HUES64 (cell line): ENCODE data around the gene GPR152.
"Not testable (repeated sequence)": the region's sequence is repeated elsewhere in the genome, so short reads cannot be mapped to it uniquely, and the experiment has no call there.

Experiments used
- H3K27ac ChIP-seq: 2 replicates; pipeline ENCODE4 v1.7.0; 2013; ENCODE audit warnings: low read depth, low read length, inconsistent platforms
- H3K27me3 ChIP-seq: 2 replicates; pipeline ENCODE4 v1.6.1; 2013; ENCODE audit warnings: mild to moderate bottlenecking, low read length; ENCODE audit not compliant: insufficient read depth
- H3K36me3 ChIP-seq: 2 replicates; pipeline ENCODE4 v1.6.1; 2013; ENCODE audit warnings: mild to moderate bottlenecking, low read length; ENCODE audit not compliant: insufficient read depth
- H3K4me1 ChIP-seq: 2 replicates; pipeline ENCODE4 v1.6.1; 2013; ENCODE audit warnings: mild to moderate bottlenecking, low read length, moderate library complexity; ENCODE audit not compliant: insufficient read depth
- H3K4me3 ChIP-seq: 2 replicates; pipeline ENCODE4 v1.5.1; 2013; ENCODE audit warnings: mild to moderate bottlenecking, low read length, moderate library complexity
- H3K9ac ChIP-seq: 2 replicates; pipeline ENCODE4 v1.6.1; 2013; ENCODE audit warnings: mild to moderate bottlenecking, low read depth, low read length
- H3K9me3 ChIP-seq: 2 replicates; pipeline ENCODE4 v1.6.1; 2013; ENCODE audit warnings: low read depth, low read length; ENCODE audit not compliant: insufficient read depth
- WGBS: fragments of 150-250, 120-280 bp; methylation state at CpG from one replicate; pipeline ENCODE4 v1.1.7; 2013; ENCODE audit warnings: missing lambda C conversion rate; 5-methylcytosine and 5-hydroxymethylcytosine counted together

The GPR152 gene

GRCh38 chr11:67468759-67469507 is 16.4 kb upstream of the GPR152 start, which contains the start of gene TMEM134:
TMEM134 (minus strand) TSS chr11:67469251; CDS start chr11:67469192, 59 bp downstream.
- Histone ChIP-seq H3K9ac (peak within 1 kb of the TSS; percentile 77), H3K4me3 (peak within 1 kb of the TSS; percentile 93), H3K27me3 (no peaks in the 10 kb centered on the region), H3K36me3 (no peaks in the 10 kb centered on the region), H3K9me3 (no peaks in the 10 kb centered on the region), H3K27ac (peak within 1 kb of the TSS; percentile 58; the same call in 1 of the 2 replicates), H3K4me1 (peaks cover 5% of the 10 kb centered on the region)
- under 1% methylated on average over 76 of the region's 76 CpGs for WGBS

DNA sequence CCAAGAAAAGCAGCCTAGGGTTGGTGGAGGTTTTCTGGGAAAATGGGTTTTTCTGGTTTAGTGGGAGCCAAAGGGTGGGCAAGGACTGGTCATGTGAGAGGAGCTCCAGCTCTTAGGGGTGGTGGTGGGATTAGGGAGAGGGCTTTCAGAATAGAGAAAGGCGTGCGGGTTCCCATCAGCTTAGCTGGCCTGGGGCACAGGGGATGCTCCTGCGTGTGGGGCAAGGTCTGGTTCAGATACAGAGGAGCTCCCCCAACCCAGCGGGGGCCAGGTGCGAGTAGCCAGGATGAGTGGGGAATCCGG is 15.9 kb upstream of the GPR152 start:
- Histone ChIP-seq H3K9ac (peak overlapping the region; percentile 77), H3K4me1 (peaks cover 5% of the 10 kb centered on the region), H3K27ac (peak overlapping the region; percentile 58; the same call in 1 of the 2 replicates), H3K9me3 (no peaks in the 10 kb centered on the region), H3K27me3 (no peaks in the 10 kb centered on the region), H3K36me3 (no peaks in the 10 kb centered on the region), H3K4me3 (peak overlapping the region; percentile 93)
- WGBS, result 9% methylated on average over 6 of the region's 6 CpGs

DNA sequence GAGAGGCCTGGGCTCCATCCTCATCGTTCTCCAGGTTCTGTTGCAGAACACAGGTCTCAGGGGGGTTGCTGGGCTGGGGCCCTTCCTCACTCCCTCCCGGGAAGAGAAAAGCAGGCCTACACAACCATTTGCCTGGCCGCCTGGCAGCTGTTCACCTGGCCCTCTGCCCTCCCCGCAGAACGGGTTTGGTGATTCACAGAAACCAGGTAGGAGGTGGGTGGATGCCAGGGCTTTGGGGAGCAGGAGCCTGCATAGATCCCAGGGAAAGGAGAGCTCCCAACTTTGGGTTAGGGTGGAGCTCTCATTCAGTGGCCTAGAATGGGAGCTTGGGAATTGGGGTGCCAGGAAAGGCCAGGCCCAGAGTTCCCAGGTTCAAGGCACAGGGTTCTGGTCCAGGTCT is 15.5 kb upstream of the GPR152 start:
- peak overlapping the region; percentile 93 for H3K4me3 ChIP-seq
- peak overlapping the region; percentile 77; the same call in 1 of the 2 replicates for H3K9ac ChIP-seq
- no peaks in the 10 kb centered on the region for H3K9me3 ChIP-seq
- H3K4me1 ChIP-seq, result peaks cover 5% of the 10 kb centered on the region
- no peaks in the 10 kb centered on the region for H3K27me3 ChIP-seq
- WGBS, result 78% methylated on average over 5 of the region's 5 CpGs
- H3K27ac ChIP-seq, result no peak overlapping the region
- H3K36me3 ChIP-seq, result no peaks in the 10 kb centered on the region

- 77% methylated on average over 11 of the region's 11 CpGs for WGBS
- no peaks in the 10 kb centered on the region for H3K27me3 ChIP-seq
- H3K36me3 ChIP-seq, result no peaks in the 10 kb centered on the region
- H3K9me3 ChIP-seq, result no peaks in the 10 kb centered on the region
- peak overlapping the region; percentile 93; the same call in 1 of the 2 replicates for H3K4me3 ChIP-seq
- peaks cover 5% of the 10 kb centered on the region for H3K4me1 ChIP-seq
- no peak overlapping the region for H3K27ac ChIP-seq
- no peak overlapping the region for H3K9ac ChIP-seq
Observed at GRCh38 chr11:67466962-67467771, 14.6 kb upstream of the GPR152 start.

- Histone ChIP-seq H3K27me3 (no peaks in the 10 kb centered on the region), H3K36me3 (no peaks in the 10 kb centered on the region), H3K9me3 (no peaks in the 10 kb centered on the region), H3K27ac (no peak overlapping the region), H3K9ac (no peak overlapping the region), H3K4me3 (no peak overlapping the region), H3K4me1 (peaks cover 5% of the 10 kb centered on the region)
- WGBS, result 93% methylated on average over 5 of the region's 5 CpGs
Observed at GRCh38 chr11:67466367-67466766, 13.8 kb upstream of the GPR152 start.

DNA sequence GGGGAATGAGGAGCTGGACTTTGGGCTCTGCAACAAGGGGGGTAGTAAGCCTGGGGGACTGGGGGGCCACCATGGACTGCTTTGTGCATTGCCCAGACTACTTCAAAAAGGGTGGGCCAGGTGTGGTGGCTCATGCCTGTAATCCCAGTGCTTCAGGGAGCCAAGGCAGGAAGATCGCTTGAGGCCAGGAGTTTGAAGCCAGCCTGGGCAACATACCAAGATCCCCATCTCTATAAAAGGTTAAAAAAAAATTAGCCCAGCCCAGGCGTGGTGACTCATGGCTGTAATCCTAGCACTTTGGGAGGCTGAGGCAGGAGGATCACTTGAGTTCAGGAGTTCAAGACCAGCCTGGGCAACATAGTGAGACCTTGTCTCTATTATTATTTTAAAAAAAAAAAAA is 13.0 kb upstream of the GPR152 start:
- H3K9ac ChIP-seq, H3K27me3 ChIP-seq, H3K4me1 ChIP-seq, H3K9me3 ChIP-seq, H3K36me3 ChIP-seq: not testable (repeated sequence)
- WGBS, result 89% methylated on average over 2 of the region's 2 CpGs
- Histone ChIP-seq H3K27ac (peak overlapping the region; percentile 92; the same call in 1 of the 2 replicates), H3K4me3 (peak overlapping the region; percentile 90)

- Histone ChIP-seq H3K9me3 (no peaks in the 10 kb centered on the region), H3K36me3 (no peaks in the 10 kb centered on the region), H3K27ac (peak overlapping the region; percentile 92), H3K9ac (peak overlapping the region; percentile 91), H3K27me3 (no peaks in the 10 kb centered on the region), H3K4me1 (peaks cover 5% of the 10 kb centered on the region), H3K4me3 (peak overlapping the region; percentile 90)
- 46% methylated on average over 3 of the region's 3 CpGs for WGBS
Observed at GRCh38 chr11:67465189-67465510, 12.6 kb upstream of the GPR152 start.

GRCh38 chr11:67464411-67465188 is 12.1 kb upstream of the GPR152 start:
- Histone ChIP-seq H3K27ac (peak overlapping the region; percentile 92), H3K9ac (peak overlapping the region; percentile 91), H3K36me3 (no peaks in the 10 kb centered on the region), H3K4me1 (peaks cover 5% of the 10 kb centered on the region), H3K27me3 (no peaks in the 10 kb centered on the region), H3K4me3 (peak overlapping the region; percentile 90), H3K9me3 (no peaks in the 10 kb centered on the region)
- 12% methylated on average over 54 of the region's 56 CpGs for WGBS

- Histone ChIP-seq H3K36me3 (no peaks in the 10 kb centered on the region), H3K4me3 (peak overlapping the region; percentile 90), H3K4me1 (peaks cover 5% of the 10 kb centered on the region), H3K27me3 (no peaks in the 10 kb centered on the region), H3K9ac (peak overlapping the region; percentile 39), H3K9me3 (no peaks in the 10 kb centered on the region), H3K27ac (no peak overlapping the region)
- WGBS, result 83% methylated on average over 20 of the region's 20 CpGs
Observed at GRCh38 chr11:67463680-67464410, 11.3 kb upstream of the GPR152 start.

DNA sequence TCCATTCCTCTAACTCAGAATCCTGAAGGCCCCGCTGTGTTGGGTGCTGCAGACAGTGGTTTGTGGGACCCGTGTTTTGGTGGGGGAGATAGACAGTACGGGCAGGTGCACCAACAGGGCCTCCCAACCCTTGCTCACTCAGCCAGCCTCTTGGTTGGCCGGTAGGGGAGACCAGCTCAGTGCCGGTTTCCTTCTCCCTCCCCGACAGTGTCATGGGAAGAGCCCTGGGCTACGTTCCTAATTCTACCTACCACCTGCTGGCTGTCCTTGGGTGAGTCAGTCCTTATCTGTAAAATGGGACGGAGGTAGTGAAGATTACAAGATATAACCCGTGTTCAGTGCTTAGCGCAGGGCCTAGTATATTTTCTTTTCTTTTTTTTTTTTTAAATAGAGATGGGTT is 10.7 kb upstream of the GPR152 start:
- Histone ChIP-seq H3K27me3 (no peaks in the 10 kb centered on the region), H3K9me3 (no peaks in the 10 kb centered on the region), H3K9ac (no peak overlapping the region), H3K36me3 (no peaks in the 10 kb centered on the region), H3K27ac (no peak overlapping the region), H3K4me1 (peaks cover 5% of the 10 kb centered on the region), H3K4me3 (no peak overlapping the region)
- WGBS, result 93% methylated on average over 8 of the region's 10 CpGs
